GM18909 (cell line): ENCODE results near the gene CTNNBL1.
A peak's percentile ranks its signal among the peaks of the same experiment; 100 is the strongest.
"Not testable (repeated sequence)": the region's sequence is repeated elsewhere in the genome, so short reads cannot be mapped to it uniquely, and the experiment has no call there.

Experiments
- ATAC-seq: cut with Tn5 transposase; IDR thresholded peaks from one replicate; pipeline ENCODE4 v1.9.1; 2021; ENCODE audit warnings: mild to moderate bottlenecking; ENCODE audit not compliant: unreplicated experiment, poor library complexity

CTNNBL1 gene, protein sequence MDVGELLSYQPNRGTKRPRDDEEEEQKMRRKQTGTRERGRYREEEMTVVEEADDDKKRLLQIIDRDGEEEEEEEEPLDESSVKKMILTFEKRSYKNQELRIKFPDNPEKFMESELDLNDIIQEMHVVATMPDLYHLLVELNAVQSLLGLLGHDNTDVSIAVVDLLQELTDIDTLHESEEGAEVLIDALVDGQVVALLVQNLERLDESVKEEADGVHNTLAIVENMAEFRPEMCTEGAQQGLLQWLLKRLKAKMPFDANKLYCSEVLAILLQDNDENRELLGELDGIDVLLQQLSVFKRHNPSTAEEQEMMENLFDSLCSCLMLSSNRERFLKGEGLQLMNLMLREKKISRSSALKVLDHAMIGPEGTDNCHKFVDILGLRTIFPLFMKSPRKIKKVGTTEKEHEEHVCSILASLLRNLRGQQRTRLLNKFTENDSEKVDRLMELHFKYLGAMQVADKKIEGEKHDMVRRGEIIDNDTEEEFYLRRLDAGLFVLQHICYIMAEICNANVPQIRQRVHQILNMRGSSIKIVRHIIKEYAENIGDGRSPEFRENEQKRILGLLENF

DNA sequence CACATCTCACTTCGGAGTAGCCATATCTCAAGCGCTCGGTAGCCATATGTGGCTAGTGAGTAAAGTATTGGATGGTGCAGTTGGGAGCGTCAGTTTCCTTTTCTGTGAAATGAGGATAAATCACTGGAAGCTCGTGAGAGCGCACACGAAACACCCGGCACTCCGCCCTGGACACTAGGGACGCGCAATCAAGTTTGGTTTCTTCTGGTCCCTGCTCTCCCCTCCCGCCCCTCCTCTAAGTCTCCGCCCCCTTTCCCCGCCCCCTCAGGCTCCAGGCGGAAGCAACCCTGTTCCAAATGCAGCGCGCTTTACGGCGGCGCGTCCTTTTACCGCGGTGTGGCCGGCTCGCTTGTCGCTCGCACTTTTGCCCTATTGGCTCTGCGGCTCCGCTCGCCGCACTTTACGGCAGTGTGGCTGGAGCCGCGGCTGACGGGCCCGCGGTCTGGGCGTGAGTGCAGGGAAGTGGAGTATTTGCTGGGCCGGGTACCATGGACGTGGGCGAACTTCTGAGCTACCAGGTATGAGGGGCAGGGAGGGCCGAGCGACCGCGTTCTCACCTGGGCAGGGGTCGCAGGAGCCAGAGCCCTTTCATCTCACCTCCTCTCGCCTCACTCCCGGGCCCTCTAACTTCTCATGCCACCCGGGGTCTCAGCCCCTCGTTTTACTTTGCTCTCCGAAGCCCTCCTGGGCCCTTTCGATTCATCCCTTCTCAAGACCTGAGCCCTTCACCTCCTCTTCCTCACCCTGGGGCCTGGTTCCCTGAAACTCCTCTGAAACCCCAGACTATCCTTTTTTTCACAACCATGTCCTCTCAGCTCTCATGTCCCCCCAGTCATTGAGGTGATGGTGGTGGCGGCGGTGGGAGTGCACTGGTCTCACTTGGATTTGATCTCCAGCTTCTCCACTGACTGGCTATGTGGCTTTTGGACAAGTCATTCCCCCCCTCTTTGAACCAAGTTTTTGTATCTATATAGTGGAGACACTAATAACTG lies at the start of gene CTNNBL1:
Gene CTNNBL1, plus strand, starts transcription at position 396 of the 992 bp plus-strand sequence. Its CDS starts 93 bp downstream, at position 489.
- ATAC-seq = peak; percentile 81

DNA sequence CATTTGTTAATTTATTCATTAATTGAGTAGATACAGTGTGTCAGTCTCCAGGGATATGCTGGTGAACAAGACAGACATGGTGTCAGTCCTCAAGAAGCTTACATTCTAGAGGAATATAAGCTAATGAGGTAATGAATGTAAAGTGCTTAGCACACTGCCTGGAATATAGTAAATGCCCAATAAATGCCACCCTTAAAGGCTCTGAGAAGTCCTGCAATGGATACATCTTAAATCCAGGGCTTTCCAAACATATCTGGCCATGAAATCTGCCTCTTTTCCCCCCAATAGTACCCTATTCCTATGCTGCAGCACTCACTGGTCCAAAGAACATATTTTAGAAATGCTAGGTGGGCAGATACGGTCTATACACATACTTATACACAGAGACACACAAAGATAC lies 49.2 kb upstream of the CTNNBL1 start:
- ATAC-seq = no peak

DNA sequence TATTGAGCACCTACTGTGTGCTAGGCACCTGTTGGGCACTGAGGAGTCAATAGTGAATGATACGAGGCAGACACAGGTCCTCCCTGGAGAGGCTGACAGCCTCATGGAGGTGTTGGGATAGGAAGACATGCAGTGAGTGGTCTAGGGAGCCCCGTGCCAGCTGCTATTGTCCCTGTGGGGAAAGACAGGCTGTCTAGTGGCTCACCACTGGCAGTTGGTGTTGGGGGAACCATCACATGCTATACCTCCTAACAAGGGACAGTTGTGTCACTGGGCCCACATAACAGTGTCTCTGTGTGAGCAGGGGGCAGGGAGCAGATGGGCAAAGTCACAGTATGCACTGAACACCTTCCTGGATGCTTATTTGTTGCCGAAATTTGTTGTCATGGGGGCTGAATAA lies 45.9 kb upstream of the CTNNBL1 start:
- no peak for ATAC-seq

DNA sequence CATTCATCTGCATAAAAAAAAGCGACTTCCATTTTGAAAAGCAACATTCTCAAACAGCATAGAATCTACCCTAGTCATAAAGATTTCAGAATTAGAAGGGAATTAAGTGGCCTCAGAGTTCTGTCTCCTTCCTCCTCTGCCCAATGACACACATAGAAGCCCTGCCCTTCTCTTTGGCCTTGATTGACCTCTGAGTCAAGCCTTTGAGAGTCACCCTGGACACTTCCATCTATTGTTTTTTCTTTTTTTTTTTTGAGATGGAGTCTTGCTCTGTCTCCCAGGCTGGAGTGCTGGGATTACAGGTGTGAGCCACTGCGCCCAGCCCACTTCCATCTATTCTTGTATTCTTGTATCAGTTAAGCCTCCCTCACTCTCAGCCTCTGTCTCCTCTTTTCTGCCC lies 44.8 kb upstream of the CTNNBL1 start:
- no peak for ATAC-seq

DNA sequence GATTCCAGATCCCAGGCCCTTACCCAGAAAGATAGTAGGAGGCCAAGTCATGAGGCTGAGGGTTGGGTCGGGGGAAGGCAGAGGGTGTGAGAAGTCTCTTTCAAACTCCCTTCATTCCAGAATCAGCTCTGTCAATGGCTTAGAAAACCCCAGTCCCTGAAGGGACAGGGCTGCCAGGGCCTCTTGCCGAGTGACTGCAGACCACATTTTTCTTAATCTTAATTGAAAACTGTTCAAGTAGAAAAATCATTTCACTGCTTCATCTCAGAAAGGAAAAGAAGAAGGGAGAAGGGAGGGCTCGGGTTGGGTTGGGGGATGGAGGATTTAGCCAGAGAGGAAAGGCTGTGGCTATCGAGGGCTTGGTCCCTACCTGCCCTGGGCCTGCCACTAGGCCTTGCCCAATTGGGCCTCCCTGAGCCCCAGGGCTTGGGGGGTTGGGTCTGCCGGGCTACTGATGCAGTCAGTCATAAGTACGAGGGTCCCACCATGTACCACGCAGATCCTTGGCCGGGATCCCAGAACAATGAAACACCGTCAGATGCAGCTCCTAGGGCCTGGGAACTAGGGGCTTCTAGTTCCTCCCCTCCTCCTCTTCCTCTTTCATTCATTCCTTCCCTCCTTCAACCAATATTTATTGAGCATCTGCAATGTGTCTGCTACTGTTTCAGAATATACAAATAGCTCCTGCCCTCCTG lies 44.0 kb upstream of the CTNNBL1 start:
- no peak for ATAC-seq

DNA sequence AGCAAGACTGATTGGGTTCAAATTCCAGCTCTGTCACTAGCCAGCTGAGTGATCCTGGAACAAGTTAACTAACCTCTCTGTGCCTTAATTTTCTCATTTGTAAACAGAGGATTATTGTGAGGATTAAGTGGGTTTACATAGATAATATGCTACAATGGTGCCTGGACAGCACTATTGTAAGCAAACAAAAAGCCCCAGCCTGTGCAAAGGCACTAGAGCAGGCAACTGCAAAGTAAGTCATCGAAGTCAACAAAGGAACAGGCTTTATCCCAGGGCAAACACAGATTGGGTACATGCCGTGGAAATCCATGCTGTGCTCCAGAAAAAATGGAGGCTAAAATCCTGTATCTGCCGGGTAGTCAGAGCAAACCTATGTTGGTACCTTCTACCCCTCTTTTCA lies 43.2 kb upstream of the CTNNBL1 start:
- no peak for ATAC-seq

DNA sequence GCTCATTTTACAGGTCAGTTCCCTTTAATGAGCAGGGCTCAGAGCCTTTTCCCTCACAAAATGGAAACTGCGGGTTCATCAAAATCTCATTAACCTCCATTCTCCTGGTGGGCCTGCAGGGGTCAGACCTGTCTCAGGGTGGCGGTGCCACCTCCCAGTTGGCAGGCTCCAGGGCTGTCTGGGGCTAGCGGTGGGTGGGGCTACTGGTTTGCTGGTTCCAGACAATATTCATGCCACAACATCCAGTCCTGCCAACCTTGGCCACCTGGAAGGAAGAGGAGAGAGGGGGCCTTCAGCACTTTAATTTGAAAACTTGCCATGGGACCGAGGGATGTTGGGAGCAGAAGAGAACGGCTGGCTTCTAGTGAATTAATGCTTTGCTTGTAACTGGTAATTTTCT lies 41.9 kb upstream of the CTNNBL1 start:
- ATAC-seq = no peak

DNA sequence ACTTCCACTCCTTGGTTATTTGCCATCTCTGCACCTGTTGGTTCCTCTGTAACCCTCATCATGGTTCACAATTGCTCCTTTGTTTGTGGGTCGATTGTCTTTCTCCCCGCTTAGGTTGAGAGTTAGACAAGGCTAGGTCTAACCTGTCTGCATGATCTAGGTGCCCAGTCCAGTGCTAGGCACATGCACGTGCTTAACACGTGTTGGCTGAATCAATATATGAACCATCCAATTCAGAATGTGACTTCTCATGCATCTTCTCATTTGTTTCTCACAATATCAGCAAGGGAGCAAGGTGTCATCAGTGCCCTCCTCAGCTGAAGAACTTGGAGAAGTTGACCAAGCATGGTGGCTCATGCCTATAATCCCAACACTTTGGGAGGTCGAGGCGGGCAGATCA lies 36.9 kb upstream of the CTNNBL1 start:
- no peak for ATAC-seq

DNA sequence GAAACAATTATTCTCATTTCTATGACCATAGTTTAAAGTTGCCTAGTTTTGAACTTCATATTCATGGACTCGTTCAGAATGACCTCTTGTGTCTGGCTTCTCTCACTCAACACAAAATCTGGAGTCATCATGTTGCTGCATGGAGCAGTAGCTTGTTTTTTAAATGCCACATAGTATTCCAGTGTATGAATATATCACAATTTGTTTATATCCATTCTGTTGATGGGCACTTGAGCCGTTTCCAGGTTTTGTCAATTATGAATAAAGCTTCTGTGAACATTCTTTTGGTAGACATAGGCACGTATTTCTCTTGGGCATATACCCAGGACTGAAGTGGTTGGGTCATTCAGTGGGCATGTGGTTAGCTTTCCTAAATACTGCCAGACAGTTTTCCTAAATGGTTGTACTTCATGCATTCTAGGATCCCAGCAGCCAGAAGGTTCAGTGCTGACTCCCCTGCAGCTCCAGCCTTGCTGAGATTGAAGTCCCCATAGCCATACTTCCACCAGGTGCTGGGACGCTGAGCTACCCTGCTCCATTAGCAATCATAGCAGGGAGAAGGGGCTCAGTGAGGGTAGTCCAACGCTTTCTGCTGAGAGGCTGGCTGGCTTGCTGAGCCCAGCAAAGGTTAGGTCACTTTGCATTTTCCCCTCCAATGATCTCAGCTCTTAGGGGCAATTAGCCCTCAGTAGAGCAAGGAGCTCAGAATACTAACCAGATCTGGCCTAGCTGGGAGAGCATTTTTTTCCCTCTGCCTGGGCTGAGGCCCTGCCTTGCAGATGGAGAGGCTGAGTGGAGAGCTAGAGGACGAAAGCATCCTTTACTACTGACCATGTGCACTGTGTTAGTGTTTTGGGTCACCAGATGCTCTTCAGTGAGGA lies 35.7 kb upstream of the CTNNBL1 start:
- ATAC-seq = no peak

DNA sequence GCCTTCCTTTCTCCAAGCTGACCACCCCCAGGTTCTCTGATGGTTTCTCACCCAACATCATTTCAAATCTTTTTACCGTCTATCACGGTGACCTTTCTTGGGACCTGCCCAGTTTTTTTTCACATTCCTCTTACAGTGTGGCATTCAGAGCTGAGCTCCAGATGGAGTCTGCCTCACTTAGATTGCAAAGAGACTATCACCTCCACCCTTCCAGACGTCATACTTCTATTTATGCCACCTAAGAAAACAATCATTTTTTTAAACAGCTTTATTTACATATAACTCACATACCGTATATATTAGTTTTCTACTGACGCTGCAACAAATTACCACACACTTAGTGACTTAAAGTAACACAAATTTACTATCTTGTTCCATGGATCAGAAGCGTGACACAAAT lies 32.3 kb upstream of the CTNNBL1 start:
- no peak for ATAC-seq

DNA sequence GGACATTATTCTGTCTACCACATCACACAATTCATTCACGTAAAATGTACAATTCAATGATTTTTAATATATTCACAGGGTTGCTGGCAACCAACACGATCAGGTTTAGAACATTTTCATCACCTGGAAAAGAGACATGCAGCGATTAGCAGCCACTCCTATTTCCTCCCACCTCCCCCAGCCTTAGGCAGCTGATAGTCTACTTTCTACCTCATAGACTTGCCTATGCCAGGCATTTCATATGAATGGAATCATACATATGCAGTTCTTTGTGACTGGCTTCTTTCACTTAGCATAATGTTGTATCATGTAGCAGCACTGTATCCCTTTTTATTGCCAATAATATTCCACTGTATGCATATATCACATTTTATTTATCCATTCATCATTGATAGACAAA lies 31.5 kb upstream of the CTNNBL1 start:
- ATAC-seq = no peak

DNA sequence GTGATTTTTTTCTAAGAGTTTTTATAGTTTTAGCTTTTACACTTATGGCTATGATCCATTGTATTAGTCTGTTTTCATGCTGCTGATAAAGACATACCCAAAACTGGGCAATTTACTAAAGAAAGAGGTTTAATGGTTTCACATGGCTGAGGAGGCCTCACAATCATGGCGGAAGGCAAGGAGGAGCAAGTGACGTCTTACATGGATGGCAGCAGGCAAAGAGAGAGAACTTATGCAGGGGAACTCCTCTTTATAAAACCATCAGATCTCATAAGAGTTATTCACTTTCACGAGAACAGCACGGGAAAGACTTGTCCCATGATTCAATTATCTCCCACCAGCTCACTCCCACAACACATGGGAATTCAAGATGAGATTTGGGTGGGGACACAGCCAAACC lies 29.2 kb upstream of the CTNNBL1 start:
- not testable (repeated sequence) for ATAC-seq

DNA sequence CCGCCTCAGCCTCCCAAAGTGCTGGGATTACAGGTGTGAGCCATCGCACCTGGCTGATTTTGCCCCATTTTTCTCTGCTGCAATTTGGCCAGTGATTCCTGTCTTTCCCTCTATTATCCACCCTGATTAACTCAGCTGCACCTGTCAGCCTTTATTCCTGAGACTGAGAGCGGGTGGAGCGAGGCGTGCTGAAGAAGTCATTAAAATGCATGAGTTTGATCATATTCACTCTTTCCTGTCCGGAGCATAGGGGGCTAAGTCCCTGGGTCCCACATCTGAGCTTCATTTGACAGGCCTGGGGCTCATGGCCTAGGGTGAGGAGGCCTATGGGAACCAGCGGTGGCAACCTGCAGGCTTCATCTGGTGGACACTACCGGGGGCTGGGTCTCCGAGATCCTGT lies 25.7 kb upstream of the CTNNBL1 start:
- no peak for ATAC-seq

DNA sequence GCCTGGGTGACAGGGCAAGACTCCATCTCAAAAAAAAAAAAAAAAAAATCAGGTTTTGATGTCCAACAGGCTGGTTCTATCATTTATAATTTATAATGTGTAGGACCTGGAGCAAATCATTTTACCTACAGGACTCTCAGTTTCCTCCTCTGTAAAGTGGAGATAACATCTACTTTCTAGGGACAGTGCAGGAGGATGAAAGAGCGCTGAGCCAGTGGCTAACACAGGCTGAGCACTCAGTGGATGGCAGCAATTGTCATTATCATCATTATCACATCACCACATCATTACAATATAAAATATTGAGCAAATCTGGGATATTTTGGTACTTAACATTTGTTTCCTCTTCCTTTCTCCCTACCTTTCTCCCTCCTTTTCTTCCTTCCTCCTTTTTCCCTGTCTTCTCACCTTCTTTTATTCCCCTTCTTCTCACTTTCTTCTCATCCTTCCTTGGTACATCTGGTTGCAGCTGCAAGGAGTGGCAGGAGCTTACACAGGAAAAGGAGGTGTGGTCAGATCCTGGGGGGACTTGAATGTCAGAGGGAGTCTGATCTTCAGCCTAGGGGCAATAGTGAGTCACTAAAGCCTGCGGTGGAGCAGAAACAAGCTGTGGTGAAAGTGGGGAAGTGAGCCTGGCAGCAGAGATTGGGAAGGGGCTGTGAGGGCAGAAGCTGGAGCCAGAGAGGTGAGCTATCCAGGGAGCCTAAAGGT lies 24.6 kb upstream of the CTNNBL1 start:
- no peak for ATAC-seq

DNA sequence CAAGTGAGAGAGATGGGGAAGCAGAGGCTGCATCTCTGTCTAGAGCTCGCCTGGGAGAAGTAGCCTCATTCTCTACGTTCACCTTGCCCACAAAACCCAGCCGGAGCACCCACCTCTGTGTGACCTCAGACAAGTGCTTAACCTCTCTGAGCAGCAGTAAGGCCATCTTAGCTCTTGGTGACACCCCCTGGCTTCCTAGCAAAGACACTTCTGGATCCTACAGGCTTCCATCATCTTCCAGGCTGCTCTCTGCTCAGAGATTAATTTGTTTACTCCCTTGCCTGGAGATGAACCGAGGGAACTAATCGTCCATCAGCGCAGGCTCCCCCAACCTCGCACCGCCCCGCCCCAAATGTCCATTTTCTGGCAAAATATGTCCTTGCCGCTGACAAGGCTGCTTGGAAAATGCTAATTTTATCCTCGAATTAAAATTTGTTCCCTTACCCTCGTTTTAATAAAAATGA lies 24.0 kb upstream of the CTNNBL1 start:
- ATAC-seq = no peak

DNA sequence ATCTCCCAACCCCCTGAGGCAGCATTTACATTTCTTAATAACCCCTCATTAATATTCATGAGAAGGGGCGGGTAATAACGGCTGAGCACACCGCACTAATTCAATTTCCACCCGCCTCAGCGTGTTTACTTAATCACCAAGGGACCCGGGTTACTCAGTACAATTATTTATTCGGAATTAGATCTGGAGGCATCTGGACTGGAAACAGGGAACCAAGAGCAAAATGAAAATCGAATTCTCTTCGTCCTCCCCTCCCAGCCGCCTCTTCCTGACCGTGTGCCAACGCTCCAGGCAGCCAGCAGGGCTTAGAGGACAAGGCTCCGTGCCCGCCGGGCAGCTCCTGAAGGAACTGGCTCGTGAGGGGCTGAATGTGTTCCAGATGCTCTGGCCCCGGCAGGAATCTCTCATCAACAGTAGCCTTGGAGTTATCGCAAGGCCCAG lies 23.5 kb upstream of the CTNNBL1 start:
- no peak for ATAC-seq

DNA sequence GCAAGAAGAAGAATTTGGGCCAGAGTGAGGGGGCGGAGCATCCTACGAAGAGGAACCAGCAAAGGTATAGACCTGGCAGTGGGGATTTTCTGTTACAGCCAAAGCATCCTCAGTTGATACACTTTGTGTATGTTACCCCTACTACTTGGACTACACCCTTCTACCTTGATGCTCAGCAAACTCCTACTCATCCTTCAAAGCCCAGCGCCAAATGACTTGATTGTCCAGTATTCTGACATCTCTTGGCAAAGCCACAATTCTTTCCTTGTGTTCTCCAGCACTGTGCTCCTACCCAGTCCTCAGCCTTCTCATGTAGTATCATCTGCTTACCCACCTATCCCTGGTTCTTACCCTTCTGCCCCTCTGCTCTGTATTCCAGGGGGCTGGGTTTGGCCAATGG lies 21.7 kb upstream of the CTNNBL1 start:
- no peak for ATAC-seq

DNA sequence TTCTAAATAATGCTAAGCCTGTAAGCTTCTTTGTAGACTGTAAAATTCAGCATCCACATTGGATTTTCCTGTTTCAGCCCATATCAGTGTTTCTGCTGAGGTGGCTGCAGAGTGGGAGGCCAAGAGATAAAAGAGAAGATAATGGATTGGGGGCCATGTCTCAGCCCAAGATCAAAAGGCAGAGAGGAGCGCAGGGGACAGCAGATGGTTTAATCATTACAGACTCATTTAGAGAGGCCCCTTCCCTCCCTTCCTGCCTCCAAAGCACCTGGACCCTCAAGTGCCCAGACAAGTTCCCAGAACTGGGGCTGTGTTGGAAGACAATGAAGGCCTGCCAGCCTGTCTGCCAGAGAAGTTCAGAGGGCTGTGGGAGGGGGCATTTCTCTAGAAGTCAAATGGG lies 20.4 kb upstream of the CTNNBL1 start:
- ATAC-seq = no peak

DNA sequence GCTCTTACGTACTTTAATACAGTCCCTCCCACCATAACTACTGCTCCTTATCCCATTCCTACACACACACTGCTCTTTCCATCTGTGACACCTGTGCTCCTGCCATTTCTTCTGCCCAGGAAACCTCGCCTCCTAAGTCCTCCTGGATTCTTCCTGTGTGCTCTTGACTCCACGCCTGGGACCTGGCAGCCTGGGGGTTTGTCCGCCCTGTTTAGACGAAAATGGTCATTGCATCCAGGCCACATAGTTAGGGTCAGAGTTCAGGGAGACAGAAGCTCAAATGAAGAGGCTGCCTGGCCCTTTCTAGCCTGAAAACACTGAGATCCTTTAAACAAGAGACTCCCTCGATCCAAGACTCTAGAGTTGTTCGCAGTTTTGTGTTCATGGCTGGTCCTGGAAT lies 17.4 kb upstream of the CTNNBL1 start:
- ATAC-seq = no peak
